Loucy (cell line): Measurements from ENCODE around the gene NTN5.

Source experiments
- CTCF ChIP-seq: fragments of 200-600 bp; sonication (generic); conservative IDR thresholded peaks from 2 replicates; pipeline ENCODE4 v1.5.1; 2014; ENCODE audit warnings: mild to moderate bottlenecking, antibody characterized with exemption, low read length
- EZH2phosphoT487 ChIP-seq: fragments of 200-600 bp; IDR thresholded peaks from 2 replicates; pipeline ENCODE4 v1.6.1; 2018; ENCODE audit warnings: antibody characterized with exemption, mild to moderate bottlenecking, moderate library complexity, borderline replicate concordance

- no peak for TF ChIP-seq CTCF
- TF ChIP-seq EZH2phosphoT487, result no peak
Observed at GRCh38 chr19:48618916-48619691, 53.7 kb downstream of the NTN5 start, which contains the start of the genes RPL18 and SPHK2.
